T-cell (primary cell): Measurements from ENCODE around the gene TRIM69. TPM values are rescaled to one million over a fixed set of nuclear protein-coding genes. Genes with fewer than 3 reads are reported as not detected.
"Not testable (repeated sequence)": the region's sequence is repeated elsewhere in the genome, so short reads cannot be mapped to it uniquely, and the experiment has no call there.

Source experiments
- ATAC-seq, 4 experiments: fragments of 200-7000 bp in 3 of 4; fragments of 150-1000 bp in 1 of 4; cut with Tn5 transposase; replicated peaks in 1 of 4; 1 replicate in 3 of 4; 2 replicates in 1 of 4; pipeline ENCODE4 v1.10.0; 2021; ENCODE audit warnings: moderate library complexity in 3 of 4, mild to moderate bottlenecking in 2 of 4, moderate number of reproducible peaks in 1 of 4
- CTCF ChIA-PET, 2 donors: fragments of 300-600 bp; sonication (Branson Sonifier 250); formaldehyde crosslinking; loops; one replicate each; lab custom pipeline; 2022; ENCODE audit warnings: antibody characterized with exemption in 2 of 2; lab: Charles Lee
- POLR2A ChIA-PET, 2 donors: fragments of 300-600 bp; sonication (Branson Sonifier 250); formaldehyde crosslinking; loops; one replicate each; lab custom pipeline; 2022; ENCODE audit warnings: antibody characterized with exemption in 2 of 2; lab: Charles Lee
- DNase-seq, 35 experiments: peaks; one replicate each; pipeline versions ENCODE4 v3.0.0 to v3.0.0-alpha.2; 2013 to 2023
- H3K27ac ChIP-seq: one replicate; pipeline ENCODE4 v1.5.1; 2013; ENCODE audit warnings: low read length
- H3K27me3 ChIP-seq, 2 experiments: replicated peaks in 1 of 2; 1 replicate in 1 of 2; 2 replicates in 1 of 2; pipeline versions ENCODE4 v1.6.1 to v1.7.0; 2013; ENCODE audit warnings: low read length in 1 of 2, mixed read lengths in 1 of 2; ENCODE audit not compliant: control insufficient read depth in 2 of 2, insufficient read depth in 2 of 2; ENCODE audit errors: extremely low read depth in 1 of 2
- H3K36me3 ChIP-seq, 2 donors: 1 replicate in 1 of 2; 2 replicates in 1 of 2; pipeline versions ENCODE4 v1.6.1 to v1.7.0; 2013; ENCODE audit warnings: low read length in 1 of 2; ENCODE audit not compliant: control insufficient read depth in 2 of 2, insufficient read depth in 1 of 2; ENCODE audit errors: extremely low read depth in 1 of 2
- H3K4me1 ChIP-seq, 2 experiments: 1 replicate in 1 of 2; 2 replicates in 1 of 2; pipeline versions ENCODE4 v1.6.1 to v1.7.0; 2013; ENCODE audit warnings: low read length in 2 of 2, mixed read lengths in 1 of 2; ENCODE audit not compliant: insufficient read depth in 2 of 2, control insufficient read depth in 1 of 2; ENCODE audit errors: extremely low read depth in 1 of 2
- H3K4me3 ChIP-seq, 2 donors: 1 replicate in 1 of 2; 2 replicates in 1 of 2; pipeline versions ENCODE4 v1.5.1 to v1.7.0; 2013; ENCODE audit warnings: mild to moderate bottlenecking in 2 of 2, low read length in 1 of 2, moderate library complexity in 1 of 2; ENCODE audit not compliant: control insufficient read depth in 1 of 2; ENCODE audit errors: extremely low read depth in 1 of 2
- H3K9me3 ChIP-seq: 2 replicates; pipeline ENCODE4 v1.7.0; 2013
- H3K27ac Mint-ChIP-seq, 2 donors: one replicate each; pipeline ENCODE4 v1.8.0; 2020 to 2021; ENCODE audit warnings: mild to moderate bottlenecking in 2 of 2, mixed read lengths in 2 of 2
- H3K27me3 Mint-ChIP-seq, 2 donors: one replicate each; pipeline ENCODE4 v1.8.0; 2021 to 2022; ENCODE audit warnings: mixed read lengths in 2 of 2
- H3K36me3 Mint-ChIP-seq: one replicate; pipeline ENCODE4 v1.8.0; 2021; ENCODE audit warnings: mixed read lengths
- H3K4me1 Mint-ChIP-seq, 3 donors: one replicate each; pipeline ENCODE4 v1.8.0; 2020 to 2022; ENCODE audit warnings: mixed read lengths in 3 of 3, mild to moderate bottlenecking in 1 of 3
- H3K4me3 Mint-ChIP-seq, 3 donors: one replicate each; pipeline ENCODE4 v1.8.0; 2020 to 2022; ENCODE audit warnings: mild to moderate bottlenecking in 3 of 3, mixed read lengths in 3 of 3, moderate library complexity in 3 of 3
- H3K9me3 Mint-ChIP-seq, 3 donors: one replicate each; pipeline ENCODE4 v1.8.0; 2020 to 2022; ENCODE audit warnings: mixed read lengths in 3 of 3
- WGBS: methylation state at CpG from one replicate; pipeline ENCODE4 v1.1.5; 2013; ENCODE audit warnings: missing lambda C conversion rate; ENCODE audit not compliant: insufficient coverage; 5-methylcytosine and 5-hydroxymethylcytosine counted together
- total RNA-seq, 35 experiments: library from RNA in 6 of 35; stranded (reverse) in 6 of 35; fragments of 120-200 nt in 1 of 35; gene quantifications; one replicate each; pipeline versions ENCODE4 v1.2.1 to v1.2.4 and lab custom pipeline; 2013 to 2026

The TRIM69 gene
- total RNA-seq, 5 donors from 2014 or later (not counting 1 experiment from before 2014, with no cell fraction given), result 21.5 to 56.9 (median 42.9) TPM

DNA sequence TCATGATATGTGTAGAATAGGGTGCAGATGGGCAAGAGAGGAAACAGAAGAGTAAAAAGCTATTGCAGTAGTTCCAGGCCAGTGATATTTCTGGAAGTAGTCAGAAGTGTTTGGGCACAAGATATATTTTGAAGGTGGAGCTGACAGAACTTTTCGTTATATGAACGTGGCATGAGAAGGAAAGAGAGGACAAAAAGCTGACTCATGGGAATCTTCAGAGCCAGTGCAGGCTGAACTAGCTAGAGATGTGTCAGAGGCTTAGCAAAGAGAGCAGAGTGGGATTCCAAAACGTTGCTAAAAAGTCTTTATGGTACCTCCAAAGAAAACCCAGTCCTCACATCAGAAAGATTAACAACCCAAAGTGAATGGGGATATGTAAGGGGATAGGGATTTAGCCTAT is 28.7 kb downstream of the TRIM69 start:
- 43% methylated on average over 2 of the region's 3 CpGs for WGBS
- no peaks in the 10 kb centered on the region for H3K36me3 ChIP-seq
- H3K4me3 ChIP-seq, result no peak overlapping the region
- CTCF ChIA-PET, result no interaction called here
- H3K4me1 ChIP-seq, result no peaks in the 10 kb centered on the region
- Mint-ChIP-seq H3K27ac (no peak overlapping the region), H3K4me1 (no peaks in the 10 kb centered on the region), H3K4me3 (no peak overlapping the region), H3K36me3 (peaks cover 19% of the 10 kb centered on the region), H3K9me3 (peaks cover 0 to 3% (median 3%) of the 10 kb centered on the region in 3 donors), H3K27me3 (no peaks in the 10 kb centered on the region)
- H3K27me3 ChIP-seq, result no peaks in the 10 kb centered on the region
- H3K9me3 ChIP-seq, result no peaks in the 10 kb centered on the region
- DNase-seq, result no peak
- ATAC-seq, result no peak
- POLR2A ChIA-PET, result no interaction called here
- no peak overlapping the region for H3K27ac ChIP-seq

DNA sequence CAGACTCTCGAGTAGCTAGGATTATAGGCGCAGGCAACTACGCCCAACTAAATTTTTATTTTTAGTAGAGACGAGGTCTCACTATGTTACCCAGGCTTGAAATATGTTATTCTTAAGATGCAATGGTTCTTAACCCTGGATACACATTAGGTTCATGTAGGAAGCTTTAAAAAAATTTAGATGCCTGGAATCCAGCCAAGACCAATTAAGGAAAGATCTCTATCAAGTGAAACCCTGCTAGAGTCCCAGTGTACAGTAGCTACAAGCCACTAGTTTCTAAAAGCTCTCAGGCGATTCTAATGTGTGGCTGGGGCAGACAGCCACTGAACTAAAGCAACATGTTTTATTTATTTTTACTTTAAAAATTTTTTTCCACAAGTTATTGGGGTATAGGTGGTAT is 33.2 kb downstream of the TRIM69 start:
- ChIA-PET CTCF (no interaction called here), POLR2A (interaction anchor here in 1 of 2 donors (0.8 kb wide), 1 partner anchor 13 kb away, joined by 3 read pairs; no protein-coding TSS in a partner anchor)
- Histone ChIP-seq H3K9me3 (peaks cover 4% of the 10 kb centered on the region), H3K36me3 (no peaks in the 10 kb centered on the region), H3K27ac (no peak overlapping the region), H3K4me1 (no peaks in the 10 kb centered on the region), H3K27me3 (no peaks in the 10 kb centered on the region), H3K4me3 (no peak overlapping the region)
- DNase-seq (no peak), ATAC-seq (no peak)
- Mint-ChIP-seq H3K4me3 (no peak overlapping the region), H3K27ac (no peak overlapping the region), H3K4me1 (peaks cover 3 to 5% (median 4%) of the 10 kb centered on the region in 3 donors), H3K27me3 (no peaks in the 10 kb centered on the region), H3K36me3 (peaks cover 36% of the 10 kb centered on the region), H3K9me3 (peaks cover 7 to 34% (median 21%) of the 10 kb centered on the region in 3 donors)
- 100% methylated on average over 1 of the region's 5 CpGs for WGBS

DNA sequence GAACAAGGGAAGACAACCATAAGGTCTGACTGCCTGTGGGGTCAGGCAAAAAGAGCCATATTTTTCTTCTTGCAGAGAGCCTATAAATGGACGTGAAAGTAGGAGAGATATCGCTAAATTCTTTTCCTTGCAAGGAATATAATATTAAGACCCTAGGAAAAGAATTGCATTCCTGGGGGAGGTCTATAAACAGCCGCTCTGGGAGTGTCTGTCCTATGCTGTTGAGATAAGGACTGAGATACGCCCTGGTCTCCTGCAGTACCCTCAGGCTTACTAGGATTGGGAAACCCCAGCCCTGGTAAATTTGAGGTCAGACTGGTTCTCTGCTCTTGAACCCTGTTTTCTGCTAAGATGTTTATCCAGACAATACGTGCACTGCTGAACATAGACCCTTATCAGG is 34.4 kb downstream of the TRIM69 start:
- H3K27me3 Mint-ChIP-seq, H3K4me3 ChIP-seq, ATAC-seq, POLR2A ChIA-PET, CTCF ChIA-PET, H3K27me3 ChIP-seq, H3K4me3 Mint-ChIP-seq, H3K27ac ChIP-seq, H3K4me1 ChIP-seq, H3K4me1 Mint-ChIP-seq, DNase-seq, H3K36me3 ChIP-seq, H3K9me3 ChIP-seq, H3K27ac Mint-ChIP-seq: not testable (repeated sequence)
- Mint-ChIP-seq H3K36me3 (peaks cover 36% of the 10 kb centered on the region), H3K9me3 (peaks cover 7 to 34% (median 21%) of the 10 kb centered on the region in 3 donors)
- 42% methylated on average over 2 of the region's 5 CpGs for WGBS

DNA sequence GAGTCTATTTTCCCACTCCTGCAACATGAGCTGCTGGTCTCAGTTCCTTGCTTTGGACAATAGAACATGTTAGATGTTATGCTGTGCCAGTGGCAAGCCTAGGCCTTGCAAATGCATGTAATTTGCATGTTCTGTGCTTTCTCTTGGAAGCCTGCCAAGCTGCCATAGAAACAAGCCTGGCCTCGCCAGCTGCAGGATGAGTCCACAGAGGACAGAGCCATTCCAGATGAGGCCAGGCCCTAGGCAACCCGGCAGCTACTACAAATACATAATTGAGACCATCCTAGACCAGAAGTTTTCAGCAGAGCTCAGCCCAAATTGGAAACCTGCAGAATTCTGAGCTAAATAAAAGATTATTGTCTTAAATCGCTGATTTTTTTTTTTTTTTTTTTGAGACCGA is 39.6 kb downstream of the TRIM69 start:
- Mint-ChIP-seq H3K9me3 (peaks cover 6 to 22% (median 11%) of the 10 kb centered on the region in 3 donors), H3K27me3 (no peaks in the 10 kb centered on the region), H3K36me3 (peaks cover 14% of the 10 kb centered on the region), H3K4me1 (peaks cover 3 to 6% (median 5%) of the 10 kb centered on the region in 3 donors), H3K27ac (no peak overlapping the region), H3K4me3 (no peak overlapping the region)
- Histone ChIP-seq H3K27ac (no peak overlapping the region), H3K27me3 (no peaks in the 10 kb centered on the region), H3K4me3 (no peak overlapping the region), H3K4me1 (no peaks in the 10 kb centered on the region), H3K36me3 (no peaks in the 10 kb centered on the region), H3K9me3 (peaks cover 3% of the 10 kb centered on the region)
- WGBS, result 80% methylated on average over 1 of the region's 4 CpGs
- POLR2A ChIA-PET, result interaction anchor here (0.6 to 0.7 kb wide), 2 partner anchors 14 to 48 kb away, joined by 5 to 14 read pairs; no protein-coding TSS in a partner anchor
- CTCF ChIA-PET, result interaction anchor here in 1 of 2 donors (0.6 to 0.9 kb wide), 5 partner anchors 22 to 1638 kb away, joined by 3 to 4 read pairs (median 4); no protein-coding TSS in a partner anchor
- ATAC-seq (no peak), DNase-seq (no peak)

DNA sequence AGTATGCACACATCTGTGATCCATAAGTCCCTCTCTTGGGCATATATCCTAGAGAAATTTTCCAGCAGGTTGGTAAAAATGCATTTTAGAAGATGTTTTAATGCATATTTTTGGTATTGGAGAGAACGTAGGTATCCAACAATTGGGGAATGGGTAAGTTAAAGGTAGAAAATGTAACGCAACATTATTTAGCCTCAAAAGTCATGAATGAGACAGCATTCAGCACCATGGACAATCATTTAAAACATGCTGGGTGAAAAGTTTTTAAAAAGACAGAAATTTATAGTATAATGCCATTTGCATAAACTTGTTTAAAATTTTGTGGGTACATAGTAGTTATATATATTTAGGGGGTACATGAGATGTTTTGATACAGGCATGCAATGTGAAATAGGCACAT is 43.4 kb downstream of the TRIM69 start:
- H3K27me3 ChIP-seq, result no peaks in the 10 kb centered on the region
- H3K36me3 ChIP-seq, result no peaks in the 10 kb centered on the region
- no peak overlapping the region for H3K27ac ChIP-seq
- H3K9me3 ChIP-seq, result no peaks in the 10 kb centered on the region
- no CpG with 5 or more reads among the region's 2 CpGs for WGBS
- H3K9me3 Mint-ChIP-seq, result no peaks in the 10 kb centered on the region
- H3K4me3 ChIP-seq, result no peak overlapping the region
- H3K36me3 Mint-ChIP-seq, result no peaks in the 10 kb centered on the region
- ChIA-PET POLR2A (no interaction called here), CTCF (no interaction called here)
- no peak overlapping the region for H3K4me3 Mint-ChIP-seq
- peaks cover 0 to 7% of the 10 kb centered on the region in 2 experiments for H3K4me1 ChIP-seq
- no peak overlapping the region for H3K27ac Mint-ChIP-seq
- DNase-seq (no peak), ATAC-seq (no peak)
- peaks cover 7 to 12% (median 8%) of the 10 kb centered on the region in 3 donors for H3K4me1 Mint-ChIP-seq
- no peaks in the 10 kb centered on the region for H3K27me3 Mint-ChIP-seq

DNA sequence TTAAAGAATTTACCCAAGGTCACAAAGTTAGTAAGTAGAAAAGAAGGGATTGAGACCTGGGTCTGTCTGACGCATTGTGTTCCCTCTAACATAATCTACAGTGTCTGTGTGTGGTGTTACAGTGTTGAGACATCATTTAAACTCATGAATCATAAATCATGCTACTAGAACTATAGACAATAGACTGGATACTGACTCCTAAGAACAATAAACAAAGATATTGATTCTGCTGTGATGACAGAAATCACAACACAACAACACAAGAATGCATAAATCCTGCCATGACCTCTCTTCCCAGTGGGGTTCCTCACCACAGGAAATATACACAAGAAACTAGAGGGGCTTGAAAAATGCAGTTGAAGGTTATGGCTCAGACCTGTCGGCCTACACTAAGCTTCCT is 44.3 kb downstream of the TRIM69 start:
- H3K4me3 Mint-ChIP-seq, result no peak overlapping the region
- peaks cover 7 to 13% (median 8%) of the 10 kb centered on the region in 3 donors for H3K4me1 Mint-ChIP-seq
- ATAC-seq, result no peak
- no peaks in the 10 kb centered on the region for H3K9me3 ChIP-seq
- POLR2A ChIA-PET, result no interaction called here
- H3K27me3 ChIP-seq, result no peaks in the 10 kb centered on the region
- H3K36me3 ChIP-seq, result no peaks in the 10 kb centered on the region
- H3K36me3 Mint-ChIP-seq, result no peaks in the 10 kb centered on the region
- 100% methylated on average over 1 of the region's 2 CpGs for WGBS
- no peaks in the 10 kb centered on the region for H3K9me3 Mint-ChIP-seq
- no peak for DNase-seq
- no peaks in the 10 kb centered on the region for H3K27me3 Mint-ChIP-seq
- H3K27ac ChIP-seq, result no peak overlapping the region
- CTCF ChIA-PET, result no interaction called here
- no peak overlapping the region for H3K27ac Mint-ChIP-seq
- H3K4me3 ChIP-seq, result no peak overlapping the region
- H3K4me1 ChIP-seq, result peaks cover 0 to 12% of the 10 kb centered on the region in 2 experiments
